ENCODE data around the gene RRP36.
A peak's percentile ranks its signal among the peaks of the same experiment; 100 is the strongest.

Gene RRP36

DNA sequence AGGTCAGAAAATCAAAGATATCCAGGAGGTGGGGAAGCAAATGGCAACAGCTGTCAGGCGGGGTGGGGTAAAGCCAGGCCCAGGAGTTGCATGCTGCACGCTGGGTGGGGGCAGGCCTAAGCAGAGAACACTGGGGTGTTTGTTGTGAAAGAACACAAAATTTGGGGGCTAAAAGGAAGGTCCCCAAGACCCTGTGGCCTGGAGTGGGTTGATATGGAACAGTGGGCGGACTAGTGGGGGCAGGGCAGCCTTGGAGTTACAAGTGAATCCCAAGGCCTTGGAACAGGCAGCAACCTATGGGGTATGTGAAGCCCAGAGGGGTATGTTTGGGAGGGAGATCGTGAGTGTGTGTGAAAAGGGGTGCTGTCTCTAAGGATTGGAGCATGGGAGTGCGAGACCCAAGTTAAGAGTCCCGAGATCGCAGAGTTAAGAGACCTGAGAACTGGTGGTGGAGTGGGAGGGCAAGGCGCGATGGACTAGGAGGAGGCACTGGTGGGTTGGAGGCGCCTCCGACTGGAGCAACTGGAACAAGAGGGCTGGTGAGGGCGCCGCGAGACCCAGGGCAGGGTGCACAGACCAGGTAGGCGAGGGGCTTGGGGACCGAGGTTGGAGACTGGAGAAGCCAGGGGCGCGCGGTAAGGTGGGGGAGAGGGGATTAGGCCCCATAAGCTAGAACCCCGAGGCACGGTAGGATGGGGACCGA lies 31.6 kb downstream of the RRP36 start:
- TF ChIP-seq, protein P1, sequence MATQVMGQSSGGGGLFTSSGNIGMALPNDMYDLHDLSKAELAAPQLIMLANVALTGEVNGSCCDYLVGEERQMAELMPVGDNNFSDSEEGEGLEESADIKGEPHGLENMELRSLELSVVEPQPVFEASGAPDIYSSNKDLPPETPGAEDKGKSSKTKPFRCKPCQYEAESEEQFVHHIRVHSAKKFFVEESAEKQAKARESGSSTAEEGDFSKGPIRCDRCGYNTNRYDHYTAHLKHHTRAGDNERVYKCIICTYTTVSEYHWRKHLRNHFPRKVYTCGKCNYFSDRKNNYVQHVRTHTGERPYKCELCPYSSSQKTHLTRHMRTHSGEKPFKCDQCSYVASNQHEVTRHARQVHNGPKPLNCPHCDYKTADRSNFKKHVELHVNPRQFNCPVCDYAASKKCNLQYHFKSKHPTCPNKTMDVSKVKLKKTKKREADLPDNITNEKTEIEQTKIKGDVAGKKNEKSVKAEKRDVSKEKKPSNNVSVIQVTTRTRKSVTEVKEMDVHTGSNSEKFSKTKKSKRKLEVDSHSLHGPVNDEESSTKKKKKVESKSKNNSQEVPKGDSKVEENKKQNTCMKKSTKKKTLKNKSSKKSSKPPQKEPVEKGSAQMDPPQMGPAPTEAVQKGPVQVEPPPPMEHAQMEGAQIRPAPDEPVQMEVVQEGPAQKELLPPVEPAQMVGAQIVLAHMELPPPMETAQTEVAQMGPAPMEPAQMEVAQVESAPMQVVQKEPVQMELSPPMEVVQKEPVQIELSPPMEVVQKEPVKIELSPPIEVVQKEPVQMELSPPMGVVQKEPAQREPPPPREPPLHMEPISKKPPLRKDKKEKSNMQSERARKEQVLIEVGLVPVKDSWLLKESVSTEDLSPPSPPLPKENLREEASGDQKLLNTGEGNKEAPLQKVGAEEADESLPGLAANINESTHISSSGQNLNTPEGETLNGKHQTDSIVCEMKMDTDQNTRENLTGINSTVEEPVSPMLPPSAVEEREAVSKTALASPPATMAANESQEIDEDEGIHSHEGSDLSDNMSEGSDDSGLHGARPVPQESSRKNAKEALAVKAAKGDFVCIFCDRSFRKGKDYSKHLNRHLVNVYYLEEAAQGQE (IDR thresholded peaks at IDR 0.05; ENCODE audit: insufficient replicate concordance, low read depth) = no peak
- TF ChIP-seq GABPA (IDR thresholded peaks at IDR 0.05; ENCODE audit: low read depth) (no peak), CTCF (IDR thresholded peaks at IDR 0.05; ENCODE audit: insufficient read depth, low read length) (no peak), SPI1 (IDR thresholded peaks at IDR 0.05; ENCODE audit: borderline replicate concordance, low read depth) (no peak), POLR2AphosphoS5 (IDR thresholded peaks at IDR 0.05; ENCODE audit: low read depth) (no peak)
- DNase-seq (ENCODE audit: low read depth in 1 of 2, low spot score in 1 of 2) = peak in 1 of 2 experiments; percentile 14
- H3K27ac ChIP-seq (replicated peaks) = peak overlapping the region; percentile 91
- peak overlapping the region; percentile 66 for H3K4me3 ChIP-seq (replicated peaks; ENCODE audit: insufficient read depth, low read length)
- H3K27me3 ChIP-seq (ENCODE audit: insufficient read depth, poor library complexity, severe bottlenecking) = no peaks in the 10 kb centered on the region

GRCh38 chr6:43053545-43054205 lies 32.3 kb downstream of the RRP36 start, which contains the start of gene CUL7:
TSS of gene CUL7 (minus strand) at chr6:43053851. CDS start at chr6:43052788, 1,063 bp downstream.
- peak; percentile 80 to 93 for DNase-seq (ENCODE audit: low read depth in 1 of 2, low spot score in 1 of 2)
- Histone ChIP-seq H3K27me3 (ENCODE audit: insufficient read depth, poor library complexity, severe bottlenecking) (no peaks in the 10 kb centered on the region), H3K4me3 (replicated peaks; ENCODE audit: insufficient read depth, low read length) (peak within 1 kb of the TSS; percentile 66), H3K27ac (replicated peaks) (peak within 1 kb of the TSS; percentile 91)
- TF ChIP-seq SPI1 (IDR thresholded peaks at IDR 0.05; ENCODE audit: borderline replicate concordance, low read depth) = peak; percentile 80; the same call in 1 of the 2 replicates
- TF ChIP-seq, protein P1 (IDR thresholded peaks at IDR 0.05; ENCODE audit: insufficient replicate concordance, low read depth) = no peak
- TF ChIP-seq CTCF (IDR thresholded peaks at IDR 0.05; ENCODE audit: insufficient read depth, low read length) = no peak
- TF ChIP-seq POLR2AphosphoS5 (IDR thresholded peaks at IDR 0.05; ENCODE audit: low read depth) = peak; percentile 96
- TF ChIP-seq GABPA (IDR thresholded peaks at IDR 0.05; ENCODE audit: low read depth) = peak; percentile 85

- Histone ChIP-seq H3K27ac (replicated peaks) (peak overlapping the region; percentile 91), H3K27me3 (ENCODE audit: insufficient read depth, poor library complexity, severe bottlenecking) (no peaks in the 10 kb centered on the region), H3K4me3 (replicated peaks; ENCODE audit: insufficient read depth, low read length) (peak overlapping the region; percentile 66)
- DNase-seq (ENCODE audit: low read depth in 1 of 2, low spot score in 1 of 2) = no peak
- TF ChIP-seq CTCF (IDR thresholded peaks at IDR 0.05; ENCODE audit: insufficient read depth, low read length) = no peak
- no peak for TF ChIP-seq GABPA (IDR thresholded peaks at IDR 0.05; ENCODE audit: low read depth)
- no peak for TF ChIP-seq SPI1 (IDR thresholded peaks at IDR 0.05; ENCODE audit: borderline replicate concordance, low read depth)
- TF ChIP-seq POLR2AphosphoS5 (IDR thresholded peaks at IDR 0.05; ENCODE audit: low read depth) = no peak
- TF ChIP-seq, protein P1 (IDR thresholded peaks at IDR 0.05; ENCODE audit: insufficient replicate concordance, low read depth) = no peak
Observed at GRCh38 chr6:43054206-43054943, 33.0 kb downstream of the RRP36 start.

Data from HL-60 (cell line).